ENCODE data around the gene SH3BP1. TPM values are rescaled to one million over a fixed set of nuclear protein-coding genes. Genes with fewer than 3 reads are reported as not detected.

Gene SH3BP1
- total RNA-seq, 1 experiment from 2014 or later: 39.4 TPM

GRCh38 chr22:37601203-37601539, 38.3 kb upstream of the SH3BP1 start:
- DNase-seq (ENCODE audit: low spot score): no peak
- Mint-ChIP-seq H3K27ac (peak overlapping the region; percentile 88), H3K9me3 (no peaks in the 10 kb centered on the region), H3K4me3 (peak overlapping the region; percentile 48), H3K27me3 (ENCODE audit: low read depth) (no peaks in the 10 kb centered on the region; the same call in 1 of the 2 replicates), H3K36me3 (no peaks in the 10 kb centered on the region), H3K4me1 (peaks cover 23% of the 10 kb centered on the region)
- TF ChIP-seq TEAD1 (CRISPR knock-in tag; IDR thresholded peaks at IDR 0.05) (no peak), ZNF425 (CRISPR knock-in tag; conservative IDR thresholded peaks at IDR 0.05) (no peak), PREB (CRISPR knock-in tag; IDR thresholded peaks at IDR 0.05; ENCODE audit: borderline replicate concordance) (no peak), MLX (CRISPR knock-in tag; IDR thresholded peaks at IDR 0.05) (no peak), E2F4 (CRISPR knock-in tag; IDR thresholded peaks at IDR 0.05; ENCODE audit: borderline replicate concordance, low read depth) (no peak), OVOL2 (CRISPR knock-in tag; IDR thresholded peaks at IDR 0.05; ENCODE audit: borderline replicate concordance) (no peak), SOX15 (CRISPR knock-in tag; IDR thresholded peaks at IDR 0.05) (no peak), GABPB1 (CRISPR knock-in tag; IDR thresholded peaks at IDR 0.05) (no peak), RORB (CRISPR knock-in tag; IDR thresholded peaks at IDR 0.05) (no peak), FOXP4 (CRISPR knock-in tag; IDR thresholded peaks at IDR 0.05) (no peak), NR2C2 (CRISPR knock-in tag; IDR thresholded peaks at IDR 0.05) (no peak), ZNF416 (CRISPR knock-in tag; IDR thresholded peaks at IDR 0.05) (no peak), CDX4 (CRISPR knock-in tag; IDR thresholded peaks at IDR 0.05; ENCODE audit: borderline replicate concordance) (no peak), ZBTB21 (CRISPR knock-in tag; IDR thresholded peaks at IDR 0.05; ENCODE audit: borderline replicate concordance) (no peak), SMAD4 (CRISPR knock-in tag; IDR thresholded peaks at IDR 0.05) (no peak), IRF2 (CRISPR knock-in tag; IDR thresholded peaks at IDR 0.05; ENCODE audit: borderline replicate concordance, low read depth) (no peak)
- ChIA-PET POLR2A (interaction anchor here (0.6 kb wide), 1 partner anchor 130 kb away, joined by 3 read pairs; no protein-coding TSS in a partner anchor), CTCF (interaction anchor here (1.1 to 5.7 kb wide), 6 partner anchors 9 to 128 kb away, joined by 3 to 59 read pairs (median 8); no protein-coding TSS in a partner anchor)
- peak; percentile 3; the same call in 1 of the 2 replicates for ATAC-seq

All from WTC11 (cell line).